HS-5 (cell line): Measurements from ENCODE around the gene HAT1.

Experiments used
- DNase-seq: peaks from one replicate; pipeline ENCODE4 v3.0.0-alpha.2; 2012; ENCODE audit warnings: low read depth

Gene HAT1

GRCh38 chr2:171919453-171919852, 2.8 kb upstream of the HAT1 start:
- DNase-seq, result no peak

GRCh38 chr2:171921970-171922229, 361 bp upstream of the HAT1 start:
- no peak for DNase-seq

GRCh38 chr2:171923206-171923605, 945 bp downstream of the HAT1 start:
- no peak for DNase-seq

GRCh38 chr2:171924170-171924942, 2.1 kb downstream of the HAT1 start:
- no peak for DNase-seq

GRCh38 chr2:171930385-171930784, 8.1 kb downstream of the HAT1 start:
- no peak for DNase-seq

- no peak for DNase-seq
Measured at GRCh38 chr2:171939058-171939742, 16.9 kb downstream of the HAT1 start.

- no peak for DNase-seq
Measured at GRCh38 chr2:171939743-171940071, 17.4 kb downstream of the HAT1 start.

GRCh38 chr2:171941316-171941699, 19.0 kb downstream of the HAT1 start:
- no peak for DNase-seq

- no peak for DNase-seq
Measured at GRCh38 chr2:171943869-171944268, 21.6 kb downstream of the HAT1 start.

- no peak for DNase-seq
Measured at GRCh38 chr2:171952276-171952675, 30.0 kb downstream of the HAT1 start.

- no peak for DNase-seq
Measured at GRCh38 chr2:171952748-171953147, 30.5 kb downstream of the HAT1 start.

GRCh38 chr2:171956135-171956825, 34.0 kb downstream of the HAT1 start:
- DNase-seq, result no peak

- DNase-seq, result no peak
Measured at GRCh38 chr2:171957061-171957460, 34.8 kb downstream of the HAT1 start.

- DNase-seq, result peak; percentile 59
Measured at GRCh38 chr2:171958475-171958874, 36.2 kb downstream of the HAT1 start.

GRCh38 chr2:171959998-171960397, 37.7 kb downstream of the HAT1 start:
- no peak for DNase-seq

GRCh38 chr2:171960570-171960969, 38.3 kb downstream of the HAT1 start:
- DNase-seq, result no peak

GRCh38 chr2:171963198-171963597, 40.9 kb downstream of the HAT1 start:
- no peak for DNase-seq

- DNase-seq, result no peak
Measured at GRCh38 chr2:171964308-171964707, 42.0 kb downstream of the HAT1 start.

GRCh38 chr2:171965238-171965637, 43.0 kb downstream of the HAT1 start:
- DNase-seq, result no peak

- DNase-seq, result no peak
Measured at GRCh38 chr2:171965661-171966060, 43.4 kb downstream of the HAT1 start.

GRCh38 chr2:171966235-171966634, 44.0 kb downstream of the HAT1 start:
- no peak for DNase-seq

GRCh38 chr2:171966688-171967087, 44.4 kb downstream of the HAT1 start:
- DNase-seq, result no peak

- no peak for DNase-seq
Measured at GRCh38 chr2:171968509-171968908, 46.2 kb downstream of the HAT1 start.
